HepG2 (cell line): ENCODE measurements around the gene MAN1A1. TPM values are rescaled to one million over a fixed set of nuclear protein-coding genes. Genes with fewer than 3 reads are reported as not detected.

Experiments used
- ATF3 ChIP-seq: sonication (generic); formaldehyde crosslinking; IDR thresholded peaks from 2 replicates; pipeline ENCODE4 v1.4.0; 2020; ENCODE audit warnings: missing genetic modification reagents
- FOXK2 ChIP-seq: fragments of 450-650 bp; IDR thresholded peaks from 2 replicates; pipeline ENCODE4 v1.6.1; 2016
- GFI1 ChIP-seq: sonication (generic); formaldehyde crosslinking; IDR thresholded peaks from 2 replicates; pipeline ENCODE4 v1.5.0; 2020; ENCODE audit warnings: missing genetic modification reagents, mild to moderate bottlenecking, borderline replicate concordance
- HNF1B ChIP-seq: sonication (generic); formaldehyde crosslinking; IDR thresholded peaks from 2 replicates; pipeline ENCODE4 v1.5.1; 2020; ENCODE audit warnings: mild to moderate bottlenecking, moderate library complexity, missing genetic modification reagents
- IKZF4 ChIP-seq: sonication (generic); formaldehyde crosslinking; IDR thresholded peaks from 2 replicates; pipeline ENCODE4 v1.5.1; 2020; ENCODE audit warnings: borderline replicate concordance, mild to moderate bottlenecking, low read depth, missing genetic modification reagents; ENCODE audit errors: not compliant biosample characterization
- MAZ ChIP-seq, 2 experiments: sonication (generic) in 1 of 2; formaldehyde crosslinking in 1 of 2; IDR thresholded peaks; 2 replicates each; pipeline versions ENCODE4 v1.5.0 to v1.6.1; 2012 to 2020; ENCODE audit warnings: low read depth in 2 of 2, mild to moderate bottlenecking in 2 of 2, borderline replicate concordance in 1 of 2, improper control_type of control experiment in 1 of 2, low read length in 1 of 2, missing genetic modification reagents in 1 of 2, moderate library complexity in 1 of 2
- MYPOP ChIP-seq: sonication (generic); formaldehyde crosslinking; IDR thresholded peaks from 2 replicates; pipeline ENCODE4 v1.8.1; 2023; ENCODE audit warnings: mild to moderate bottlenecking, moderate library complexity, missing genetic modification reagents
- PHF20 ChIP-seq: sonication (generic); formaldehyde crosslinking; IDR thresholded peaks from 2 replicates; pipeline ENCODE4 v1.5.0; 2020; ENCODE audit warnings: mild to moderate bottlenecking, missing genetic modification reagents
- PHF21A ChIP-seq: sonication (generic); formaldehyde crosslinking; IDR thresholded peaks from 2 replicates; pipeline ENCODE4 v1.5.0; 2020; ENCODE audit warnings: mild to moderate bottlenecking, missing genetic modification reagents
- REST ChIP-seq, 2 experiments: IDR thresholded peaks; 2 replicates each; pipeline ENCODE4 v1.6.1; 2011 to 2012; ENCODE audit warnings: low read length in 2 of 2, borderline replicate concordance in 1 of 2, low read depth in 1 of 2, mild to moderate bottlenecking in 1 of 2, moderate library complexity in 1 of 2
- RXRA ChIP-seq: sonication (generic); formaldehyde crosslinking; IDR thresholded peaks from 2 replicates; pipeline ENCODE4 v1.5.1; 2020; ENCODE audit warnings: missing genetic modification reagents
- SPEN ChIP-seq: sonication (generic); formaldehyde crosslinking; IDR thresholded peaks from 2 replicates; pipeline ENCODE4 v1.5.1; 2020; ENCODE audit warnings: low read depth, mild to moderate bottlenecking, missing genetic modification reagents
- SYNCRIP ChIP-seq: fragments of 200-400 bp; formaldehyde crosslinking; IDR thresholded peaks from 2 replicates; pipeline ENCODE4 v1.6.1; 2018; ENCODE audit warnings: mild to moderate bottlenecking, low read depth, low read length; ENCODE audit not compliant: insufficient read depth
- THYN1 ChIP-seq: sonication (generic); formaldehyde crosslinking; IDR thresholded peaks from 2 replicates; pipeline ENCODE4 v1.8.1; 2023; ENCODE audit warnings: low read depth, mild to moderate bottlenecking, moderate library complexity, missing genetic modification reagents, borderline replicate concordance
- ZBTB7B ChIP-seq: sonication (generic); formaldehyde crosslinking; IDR thresholded peaks from 2 replicates; pipeline ENCODE4 v1.4.0; 2020; ENCODE audit warnings: missing genetic modification reagents
- ZNF207 ChIP-seq: fragments of 450-650 bp; IDR thresholded peaks from 2 replicates; pipeline ENCODE4 v1.6.1; 2016; ENCODE audit warnings: antibody characterized with exemption, borderline replicate concordance
- ZNF224 ChIP-seq: sonication (generic); formaldehyde crosslinking; IDR thresholded peaks from 2 replicates; pipeline ENCODE4 v1.5.0; 2020; ENCODE audit warnings: mild to moderate bottlenecking, missing genetic modification reagents
- ZNF253 ChIP-seq: sonication (generic); formaldehyde crosslinking; IDR thresholded peaks from 2 replicates; pipeline ENCODE4 v1.8.0; 2022; ENCODE audit warnings: mild to moderate bottlenecking, missing genetic modification reagents, borderline replicate concordance
- ZNF274 ChIP-seq: sonication (generic); formaldehyde crosslinking; IDR thresholded peaks from 2 replicates; pipeline ENCODE4 v1.5.1; 2020; ENCODE audit warnings: mild to moderate bottlenecking, missing genetic modification reagents
- ZNF33B ChIP-seq: sonication (generic); formaldehyde crosslinking; IDR thresholded peaks from 2 replicates; pipeline ENCODE4 v1.5.1; 2020; ENCODE audit warnings: mild to moderate bottlenecking, missing genetic modification reagents
- ZNF382 ChIP-seq: sonication (generic); formaldehyde crosslinking; IDR thresholded peaks from 2 replicates; pipeline ENCODE4 v1.5.0; 2020; ENCODE audit warnings: missing genetic modification reagents, mild to moderate bottlenecking, borderline replicate concordance
- ZNF570 ChIP-seq: sonication (generic); formaldehyde crosslinking; IDR thresholded peaks from 2 replicates; pipeline ENCODE4 v1.4.0; 2020; ENCODE audit warnings: mild to moderate bottlenecking, missing genetic modification reagents, borderline replicate concordance
- ZNF670 ChIP-seq: sonication (generic); formaldehyde crosslinking; IDR thresholded peaks from 2 replicates; pipeline ENCODE4 v1.8.0; 2022; ENCODE audit warnings: mild to moderate bottlenecking, missing genetic modification reagents, borderline replicate concordance
- ZNF7 ChIP-seq: IDR thresholded peaks from 2 replicates; pipeline ENCODE4 v1.6.1; 2016; ENCODE audit warnings: missing biosample characterization, missing genetic modification reagents
- ZNF841 ChIP-seq: sonication (generic); formaldehyde crosslinking; IDR thresholded peaks from 2 replicates; pipeline ENCODE4 v1.8.1; 2023; ENCODE audit warnings: missing genetic modification reagents, borderline replicate concordance
- polyA plus RNA-seq, 8 experiments: library from polyadenylated mRNA; depleted of rRNA in 3 of 8; stranded (reverse) in 7 of 8; unstranded in 1 of 8; fragments of >200 nt; fragmentation: Illumina TruSeq in 4 of 8; extraction: Trizol in 4 of 8; gene quantifications; 2 replicates each; pipeline versions ENCODE4 v1.2.1 to v1.2.3, GENCODE V29; 2011 to 2016; ENCODE audit warnings: low read depth in 4 of 8, missing spikeins in 1 of 8, mixed read lengths in 1 of 8; ENCODE audit not compliant: insufficient read depth in 1 of 8
- total RNA-seq, 5 experiments: library from RNA; depleted of rRNA; stranded (reverse); fragments of >200 nt; fragmentation: Illumina TruSeq; extraction: Trizol; gene quantifications; 2 replicates each; pipeline ENCODE4 v1.2.3, GENCODE V29; 2016; ENCODE audit warnings: low read depth in 1 of 5

The MAN1A1 gene
- total and polyA plus RNA-seq, 2 of the 13 experiments (the other 11 are each of a cell fraction or from before 2014, with no cell fraction given): 156 to 236 TPM

GRCh38 chr6:119259027-119259426, 90.5 kb downstream of the MAN1A1 start (continued):
- TF ChIP-seq ZBTB7B (CRISPR knock-in tag) (no peak; the same call in 1 of the 2 replicates), HNF1B (CRISPR knock-in tag) (no peak), MAZ (IDR thresholded peaks at IDR 0.05; ENCODE audit: borderline replicate concordance, low read depth, low read length) (no peak), MAZ (CRISPR knock-in tag; IDR thresholded peaks at IDR 0.05; ENCODE audit: low read depth) (no peak), SYNCRIP (no peak), MYPOP (CRISPR knock-in tag) (no peak; the same call in 1 of the 2 replicates), ZNF570 (CRISPR knock-in tag) (no peak), ZNF382 (CRISPR knock-in tag) (no peak), IKZF4 (CRISPR knock-in tag) (no peak), ZNF7 (CRISPR knock-in tag) (no peak), ZNF224 (CRISPR knock-in tag) (no peak), THYN1 (CRISPR knock-in tag) (no peak), REST (IDR thresholded peaks at IDR 0.05; ENCODE audit: borderline replicate concordance in 1 of 2, low read depth in 1 of 2, low read length in 2 of 2) (no peak), PHF20 (CRISPR knock-in tag) (no peak), ZNF841 (CRISPR knock-in tag) (no peak), ZNF33B (CRISPR knock-in tag) (no peak), ZNF670 (CRISPR knock-in tag) (no peak), PHF21A (CRISPR knock-in tag) (no peak), RXRA (no peak; the same call in 1 of the 2 replicates), GFI1 (CRISPR knock-in tag) (0 out of 2 replicates have a peak, but pooled peaks have one; percentile 45), ZNF207 (no peak), ZNF253 (CRISPR knock-in tag) (no peak), ZNF274 (CRISPR knock-in tag) (no peak), ATF3 (CRISPR knock-in tag) (peak; percentile 94), SPEN (CRISPR knock-in tag) (no peak), FOXK2 (no peak)
